ENCODE measurements around the gene ZNF628. TPM values are rescaled to one million over a fixed set of nuclear protein-coding genes. Genes with fewer than 3 reads are reported as not detected.

ZNF628 gene
- total and polyA plus RNA-seq, 2 of the 8 experiments (the other 6 are each of a cell fraction or from before 2014, with no cell fraction given), result 1.7 to 10.8 TPM

DNA sequence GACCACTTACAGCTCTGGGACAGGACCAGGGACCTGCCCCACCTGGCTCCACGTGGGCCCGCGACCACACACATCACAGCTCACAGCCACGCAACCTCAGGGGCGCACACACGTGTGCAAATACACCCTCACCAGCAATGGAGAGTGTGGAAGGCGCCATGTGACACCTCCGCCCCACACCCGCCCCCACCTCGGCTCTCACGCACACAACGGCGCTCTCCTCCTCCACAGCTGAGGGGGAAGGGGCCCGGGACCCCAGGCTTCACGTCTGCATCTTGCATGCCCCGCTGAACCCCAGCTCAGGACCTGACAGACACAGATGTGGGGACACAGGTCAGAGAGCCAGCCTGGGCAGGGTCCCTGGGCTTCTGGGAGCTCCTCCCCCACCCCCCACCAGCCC lies 26.9 kb upstream of the ZNF628 start (continued):
- TF ChIP-seq CHD7 (IDR thresholded peaks at IDR 0.05; ENCODE audit: insufficient replicate concordance, low read length), result no peak
